Keratinocyte (primary cell): ENCODE measurements around the gene ZNG1C.
"Not testable (repeated sequence)": the region's sequence is repeated elsewhere in the genome, so short reads cannot be mapped to it uniquely, and the experiment has no call there.

Experiments
- CTCF ChIP-seq, 3 experiments: IDR thresholded peaks in 1 of 3; conservative IDR thresholded peaks in 1 of 3; optimal IDR thresholded peaks in 1 of 3; 2 replicates in 2 of 3; 3 replicates in 1 of 3; pipeline versions ENCODE3 to v1.5.1; 2011; ENCODE audit warnings: low read length in 3 of 3, mild to moderate bottlenecking in 3 of 3, moderate library complexity in 2 of 3, control low read depth in 1 of 3, inconsistent platforms in 1 of 3; ENCODE audit not compliant: insufficient read depth in 2 of 3; ENCODE audit errors: extremely low read depth in 1 of 3
- EZH2 ChIP-seq: IDR thresholded peaks from one replicate; pipeline ENCODE4 v1.6.1; 2012; ENCODE audit warnings: inconsistent platforms, mild to moderate bottlenecking, low read length, moderate library complexity

GRCh38 chr9:68281041-68281440 lies 39.3 kb downstream of the ZNG1C start:
- TF ChIP-seq CTCF (optimal IDR thresholded peaks at IDR 0.05 in 1 of 3, IDR thresholded peaks at IDR 0.05 in 1 of 3, conservative IDR thresholded peaks at IDR 0.05 in 1 of 3; ENCODE audit: extremely low read depth in 1 of 3, insufficient read depth in 2 of 3, low read length in 3 of 3); EZH2: not testable (repeated sequence)
